HG02623 (cell line): ENCODE measurements around the gene MMAB.
"Not testable (repeated sequence)": the region's sequence is repeated elsewhere in the genome, so short reads cannot be mapped to it uniquely, and the experiment has no call there.

Source experiments
- ATAC-seq: cut with Tn5 transposase; IDR thresholded peaks from one replicate; pipeline ENCODE4 v1.9.1; 2021; ENCODE audit warnings: moderate library complexity; ENCODE audit not compliant: unreplicated experiment

The MMAB gene

DNA sequence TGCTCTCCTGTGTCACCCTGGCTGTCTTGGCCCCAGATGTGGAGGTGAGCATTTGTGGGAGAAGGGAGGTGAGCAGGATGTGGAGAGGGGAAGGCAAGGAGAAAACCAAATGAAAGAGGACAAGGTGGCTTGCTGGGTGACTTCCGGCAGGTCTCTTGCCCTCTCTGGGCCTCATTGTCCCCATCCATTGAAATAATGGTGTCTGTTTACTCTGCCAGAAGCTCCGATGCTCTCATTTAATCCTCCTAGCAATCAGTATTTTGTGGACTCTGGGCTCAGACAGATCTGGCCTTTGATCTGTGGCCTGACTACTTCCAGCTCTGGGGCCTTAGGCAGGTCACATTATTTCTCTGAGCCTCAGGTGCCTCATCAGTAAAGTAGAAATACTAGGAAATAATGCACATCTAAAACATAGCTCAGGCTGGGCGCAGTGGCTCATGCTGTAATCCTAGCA lies 30.9 kb upstream of the MMAB start:
- ATAC-seq = no peak

DNA sequence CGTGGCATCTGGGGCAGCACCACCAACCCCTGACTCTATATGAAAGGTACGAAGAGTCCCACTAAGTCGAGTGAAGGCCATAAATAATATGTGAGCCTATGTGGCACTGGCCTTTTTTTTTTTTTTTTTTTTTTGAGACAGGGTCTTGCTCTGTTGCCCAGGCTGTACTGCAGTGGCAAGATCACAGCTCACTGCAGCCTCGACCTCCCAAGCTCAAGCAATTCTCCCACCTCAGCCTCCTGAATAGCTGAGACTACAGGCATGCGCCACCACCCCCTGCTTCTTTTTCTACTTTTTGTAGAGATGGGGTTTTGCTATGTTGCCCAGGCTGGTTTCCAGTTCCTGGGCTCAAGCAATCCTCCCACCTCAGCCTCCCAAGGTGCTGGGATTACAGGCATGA lies 28.8 kb upstream of the MMAB start:
- not testable (repeated sequence) for ATAC-seq

DNA sequence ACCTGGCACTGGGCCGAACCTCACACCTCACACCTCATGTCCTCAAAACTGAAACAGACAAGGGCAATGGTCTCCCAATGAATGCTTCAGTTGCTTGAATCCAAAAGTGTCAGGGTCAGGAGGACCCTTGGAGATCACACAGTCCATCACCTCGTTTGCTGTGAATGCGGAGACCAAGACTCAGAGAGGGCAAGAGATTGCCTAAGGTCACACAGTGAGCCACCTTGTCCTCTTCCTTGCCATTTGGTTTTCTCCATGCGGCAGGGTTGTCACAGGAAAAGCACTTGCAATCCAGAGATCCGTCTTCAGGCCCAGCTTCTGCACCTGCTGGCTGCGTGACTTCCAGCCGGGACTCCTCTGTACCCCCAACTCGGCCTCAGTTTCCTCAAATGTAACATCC lies 28.3 kb upstream of the MMAB start:
- ATAC-seq = no peak

DNA sequence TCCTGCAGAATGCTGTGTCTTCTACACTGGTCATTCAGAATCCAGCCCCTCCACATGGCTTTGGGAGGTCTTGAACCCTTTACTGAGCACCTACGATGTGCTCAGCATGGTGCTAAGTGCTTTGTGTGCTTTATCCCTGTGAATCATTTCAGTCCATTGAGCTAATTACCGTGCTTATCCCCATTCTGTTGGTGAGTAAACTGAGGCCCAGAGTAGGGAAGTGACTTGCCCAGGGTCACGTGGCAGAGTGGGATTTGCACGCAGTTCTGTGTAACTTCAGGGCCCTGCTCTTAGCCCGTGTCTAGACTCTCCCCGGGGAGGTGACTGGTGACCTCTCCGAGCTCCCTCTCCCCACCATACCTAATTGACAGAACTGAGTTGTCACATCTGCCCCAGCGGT lies 27.7 kb upstream of the MMAB start:
- ATAC-seq = no peak

DNA sequence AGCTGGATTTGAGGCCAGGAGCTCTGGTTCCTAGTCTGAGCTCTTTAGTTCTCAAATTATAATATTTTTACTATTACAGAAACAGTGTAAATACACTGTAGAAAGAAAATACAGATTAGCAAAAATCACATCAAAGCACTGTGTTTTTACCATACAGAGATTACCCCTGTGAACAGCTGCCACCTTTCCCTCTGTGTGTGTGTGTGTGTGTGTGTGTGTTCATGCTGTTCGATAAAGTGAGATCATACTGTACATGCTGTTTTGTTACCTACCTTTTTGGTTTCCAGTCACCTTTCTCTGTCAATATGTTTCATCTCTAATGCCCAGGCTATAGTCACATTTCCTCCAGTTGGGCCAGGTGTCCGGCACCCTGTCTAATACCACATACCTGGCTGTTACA lies 27.2 kb upstream of the MMAB start:
- no peak for ATAC-seq

DNA sequence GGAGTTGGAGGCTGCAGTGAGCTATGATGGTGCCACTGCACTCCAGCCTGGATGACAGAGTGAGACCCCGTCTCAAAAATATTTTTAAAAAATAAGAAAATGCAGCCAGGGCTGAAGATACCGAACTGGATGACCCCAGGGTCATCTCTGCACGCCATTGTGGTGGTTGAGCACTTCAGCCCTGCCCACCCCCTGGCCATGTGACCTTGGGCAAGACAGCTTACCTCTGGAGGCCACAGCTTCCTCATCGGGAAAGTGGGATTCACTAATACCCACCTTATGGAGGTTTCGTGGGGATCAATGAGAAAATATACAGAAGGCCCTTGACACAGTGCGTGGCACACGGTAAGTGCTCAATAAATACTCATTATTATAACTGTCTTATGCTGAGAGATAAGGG lies 25.8 kb upstream of the MMAB start:
- ATAC-seq = no peak

DNA sequence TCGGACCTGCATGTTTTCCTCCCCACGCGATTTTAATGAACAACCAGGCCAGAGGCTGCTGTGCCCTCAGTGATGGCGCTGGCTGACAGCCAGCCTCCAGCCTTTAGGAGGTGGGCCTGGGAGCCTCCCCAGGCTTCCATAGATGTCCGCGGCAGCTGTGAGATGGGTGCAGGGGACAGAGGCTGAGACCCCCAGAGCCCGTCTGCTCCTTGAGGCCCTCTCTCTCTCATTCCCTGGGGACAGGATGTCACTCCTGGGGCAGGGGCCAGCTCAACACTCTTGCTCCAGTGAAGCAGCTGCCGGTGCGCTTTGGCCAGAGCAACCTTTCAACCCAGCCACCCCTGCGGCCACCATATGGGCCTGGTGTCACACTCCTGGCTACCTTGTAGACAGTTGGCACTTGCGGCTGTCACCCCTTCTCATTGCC lies 25.1 kb upstream of the MMAB start:
- no peak for ATAC-seq

DNA sequence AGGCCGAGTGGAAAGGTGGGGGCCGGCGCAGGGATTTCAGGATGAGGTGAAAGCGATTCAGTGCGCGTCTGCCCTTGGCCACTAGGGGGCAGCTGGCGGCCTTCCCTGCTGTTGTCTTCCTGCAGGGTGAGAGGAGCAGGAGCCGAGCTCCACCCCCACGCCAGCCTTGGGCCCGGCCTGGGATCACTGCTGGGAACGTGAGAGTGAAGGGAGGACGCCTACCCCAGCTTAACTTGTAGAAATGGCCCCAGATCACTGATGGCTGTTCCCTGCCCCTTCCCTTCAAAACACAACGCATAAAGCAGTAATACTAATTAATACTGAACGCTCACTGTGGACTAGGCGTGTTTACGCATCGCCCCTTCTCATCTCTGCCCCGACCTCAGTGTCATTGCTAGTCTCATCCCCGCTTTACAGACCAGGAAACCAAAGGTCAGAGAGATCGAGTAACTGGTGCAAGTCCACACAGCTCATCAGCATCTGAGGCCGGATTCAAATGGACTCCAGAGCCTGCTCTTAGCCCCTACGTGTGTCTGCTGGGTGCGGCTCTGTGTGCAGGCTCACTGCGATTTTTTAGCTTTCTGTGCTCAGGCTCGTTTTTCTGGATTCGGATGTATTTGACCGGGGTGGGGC lies 24.6 kb upstream of the MMAB start:
- no peak for ATAC-seq

DNA sequence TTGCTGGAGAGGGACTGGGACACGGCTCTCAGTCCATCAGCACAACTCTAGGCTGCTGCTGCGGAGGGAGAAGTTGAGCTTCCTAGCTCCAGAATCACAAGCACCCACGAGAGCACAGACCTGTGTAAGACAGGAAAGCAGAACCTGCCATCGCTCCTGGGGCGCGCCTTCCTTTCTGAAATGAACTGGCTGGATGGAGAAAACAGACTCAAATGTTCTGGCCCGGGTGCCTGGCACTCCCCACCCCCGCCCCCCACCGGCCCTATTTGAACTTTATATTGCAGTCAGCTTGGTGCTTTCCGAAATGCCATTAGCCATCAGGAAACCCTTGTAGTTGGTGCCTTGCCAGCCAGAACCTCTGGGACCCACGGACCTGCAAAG lies 24.1 kb upstream of the MMAB start:
- no peak for ATAC-seq

DNA sequence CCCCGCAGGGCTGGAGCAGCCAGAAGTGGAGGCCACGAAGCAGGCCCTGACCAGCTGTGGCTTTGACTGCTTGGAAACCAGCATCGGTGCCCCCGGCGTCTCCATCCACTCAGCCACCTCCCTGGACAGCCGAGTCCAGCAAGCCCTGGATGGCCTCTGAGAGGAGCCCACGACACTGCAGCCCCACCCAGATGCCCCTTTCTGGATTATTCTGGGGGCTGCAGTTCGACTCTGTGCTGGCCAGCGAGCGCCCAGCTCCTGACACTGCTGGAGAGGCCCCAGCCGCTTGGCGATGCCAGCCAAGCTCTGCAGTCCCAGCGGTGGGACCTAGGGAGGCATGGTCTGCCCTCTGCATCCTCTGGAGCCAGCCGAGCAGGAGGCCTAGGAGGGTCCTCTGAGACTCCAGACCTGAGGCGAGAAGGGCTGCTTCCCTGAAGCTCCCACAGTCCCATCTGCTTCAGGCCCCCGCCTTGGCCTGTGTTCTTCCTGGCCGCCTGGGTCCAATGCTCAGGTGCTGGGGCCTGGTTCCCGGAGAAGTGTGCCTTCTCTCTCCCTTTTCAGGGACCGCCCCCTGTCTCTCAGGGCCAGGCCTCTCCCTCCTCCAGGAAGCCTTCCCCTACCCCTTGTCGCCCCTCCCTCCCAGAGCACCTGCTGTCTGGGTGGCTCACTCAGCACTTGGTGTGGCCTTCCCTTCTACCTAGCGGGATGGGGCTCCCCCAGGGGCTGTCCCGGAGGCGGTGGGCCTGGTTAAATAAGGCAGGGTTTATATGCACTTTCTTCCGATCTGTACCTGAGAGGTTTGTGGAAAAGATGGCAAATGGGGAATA lies 23.3 kb upstream of the MMAB start:
- ATAC-seq = no peak

DNA sequence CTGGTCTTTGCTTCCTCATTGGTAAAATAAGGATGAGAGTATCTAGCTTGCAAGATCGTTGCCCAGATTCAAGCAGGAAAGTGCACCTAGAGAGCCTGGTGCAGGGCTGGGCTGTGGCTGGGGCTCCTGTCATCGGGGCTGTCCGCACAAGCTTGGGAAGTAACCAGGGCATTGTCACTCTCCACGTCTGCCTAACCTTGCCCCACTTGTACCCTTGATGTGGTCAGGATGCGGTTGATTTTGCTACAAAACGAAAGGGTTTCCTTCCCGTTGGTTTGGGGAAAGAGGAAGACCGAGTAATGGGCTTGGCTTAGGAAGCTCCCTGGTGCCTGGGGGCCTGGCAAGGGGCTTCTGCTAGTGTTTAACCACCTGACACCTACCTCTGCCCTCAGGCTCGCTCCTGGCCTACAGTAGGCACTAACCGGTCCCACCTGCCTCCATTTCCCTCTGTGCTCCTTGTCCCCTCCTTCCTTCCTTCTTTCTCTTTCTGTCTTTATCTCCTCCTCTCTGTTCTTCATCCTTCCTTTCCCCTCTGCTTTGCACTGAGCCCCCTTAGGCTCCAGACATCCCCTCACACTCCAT lies 22.1 kb upstream of the MMAB start:
- ATAC-seq = no peak

DNA sequence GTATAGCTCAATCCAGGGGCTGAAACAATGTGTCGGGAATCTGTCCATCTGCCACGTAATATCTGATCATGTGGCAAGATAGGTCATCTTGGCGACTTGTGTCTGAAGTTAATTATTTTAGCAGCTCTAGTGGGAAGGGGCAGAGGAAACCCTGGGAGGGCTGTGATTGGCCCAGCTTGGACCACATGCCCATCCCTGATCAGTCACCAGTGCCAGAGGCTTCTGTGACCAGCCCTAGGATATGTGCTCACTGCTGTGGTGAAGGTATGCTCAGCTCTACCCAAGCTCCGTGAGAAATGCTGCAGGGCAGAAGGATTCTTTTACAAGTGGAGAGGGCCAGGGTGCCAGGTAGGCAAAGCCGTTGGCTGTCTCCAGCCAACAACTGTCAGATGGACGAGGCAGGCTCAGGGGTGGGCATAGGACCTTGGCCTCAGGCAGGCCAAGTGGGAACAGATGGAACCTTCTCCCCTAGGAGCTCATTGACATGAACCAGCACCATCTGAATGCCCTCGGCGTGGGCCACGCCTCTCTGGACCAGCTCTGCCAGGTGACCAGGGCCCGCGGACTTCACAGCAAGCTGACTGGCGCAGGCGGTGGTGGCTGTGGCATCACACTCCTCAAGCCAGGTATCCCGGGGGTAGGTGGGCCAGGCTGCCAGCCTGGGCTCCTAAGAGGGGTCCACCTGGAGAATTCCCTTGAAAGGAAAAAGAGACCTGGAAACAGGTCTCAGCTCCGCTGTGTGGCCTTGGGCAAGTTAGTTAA lies 21.4 kb upstream of the MMAB start:
- ATAC-seq = no peak

DNA sequence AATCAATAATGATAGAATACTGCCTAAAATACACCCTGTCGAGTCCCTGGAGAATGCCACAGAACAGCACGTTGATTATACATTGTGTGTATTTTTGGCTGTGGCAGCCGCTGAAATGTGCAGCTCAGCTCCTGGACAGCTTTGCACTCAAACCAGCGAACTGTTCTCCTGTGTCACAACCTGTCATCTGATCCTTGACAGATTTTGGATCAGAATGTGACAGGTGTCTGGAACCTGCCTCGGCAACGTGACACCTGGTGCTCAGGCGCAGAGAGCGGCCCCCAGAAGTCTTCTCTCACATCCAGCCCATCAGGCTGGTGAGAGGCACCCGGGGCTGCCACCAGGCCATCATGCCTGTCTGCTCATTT lies 19.6 kb upstream of the MMAB start:
- ATAC-seq = no peak

DNA sequence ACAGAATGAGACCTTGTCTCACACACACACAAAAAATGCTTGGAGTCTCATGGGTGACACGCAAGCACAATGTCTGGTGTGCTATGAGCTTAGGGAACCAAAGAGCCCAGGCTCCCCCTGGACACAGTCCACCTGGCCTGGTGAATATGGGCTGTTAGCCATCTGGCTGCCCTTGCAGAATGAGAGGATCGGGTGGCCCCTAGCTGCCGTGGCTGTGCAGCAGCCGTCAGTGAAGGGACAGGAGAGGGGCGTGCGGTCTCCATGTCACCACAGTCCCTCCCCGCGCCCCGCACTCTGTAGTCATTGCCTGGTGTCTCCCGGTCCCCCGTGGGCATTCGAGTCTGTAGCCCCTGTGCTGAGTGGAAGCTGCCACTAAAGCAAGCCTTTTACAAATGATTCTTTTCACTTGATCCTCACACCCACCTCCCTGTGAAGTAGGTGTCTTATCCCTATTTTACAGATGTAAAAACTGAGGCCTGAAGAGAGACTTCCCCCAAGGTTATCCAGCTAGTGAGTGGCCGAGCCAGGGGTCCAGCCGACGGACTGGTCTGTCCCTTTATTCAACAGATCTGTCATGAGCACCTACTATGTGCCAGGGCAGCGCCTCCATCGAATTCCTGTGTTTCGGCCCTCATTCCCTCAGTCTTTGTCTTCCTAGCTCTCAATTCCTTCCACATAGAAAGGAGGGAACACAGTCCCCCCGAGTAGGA lies 19.0 kb upstream of the MMAB start:
- no peak for ATAC-seq

DNA sequence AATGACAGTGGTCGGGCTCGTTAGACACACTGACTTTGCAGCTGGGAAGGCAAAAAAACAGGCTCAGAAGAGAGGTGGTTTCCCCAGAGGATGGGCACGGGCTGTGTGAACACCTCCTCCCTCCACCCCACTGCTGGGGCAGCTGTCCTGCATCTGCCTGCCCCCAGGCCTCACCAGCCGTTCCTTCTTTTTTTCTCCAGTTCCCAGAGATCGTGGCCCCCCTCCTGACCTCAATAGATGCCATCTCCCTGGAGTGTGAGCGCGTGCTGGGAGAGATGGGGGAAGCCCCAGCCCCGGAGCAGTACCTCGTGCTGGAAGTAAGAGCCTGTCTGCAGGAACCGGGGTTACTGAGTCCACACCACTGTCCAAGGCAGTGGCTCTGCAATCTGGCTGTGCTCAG lies 17.7 kb upstream of the MMAB start:
- no peak for ATAC-seq

DNA sequence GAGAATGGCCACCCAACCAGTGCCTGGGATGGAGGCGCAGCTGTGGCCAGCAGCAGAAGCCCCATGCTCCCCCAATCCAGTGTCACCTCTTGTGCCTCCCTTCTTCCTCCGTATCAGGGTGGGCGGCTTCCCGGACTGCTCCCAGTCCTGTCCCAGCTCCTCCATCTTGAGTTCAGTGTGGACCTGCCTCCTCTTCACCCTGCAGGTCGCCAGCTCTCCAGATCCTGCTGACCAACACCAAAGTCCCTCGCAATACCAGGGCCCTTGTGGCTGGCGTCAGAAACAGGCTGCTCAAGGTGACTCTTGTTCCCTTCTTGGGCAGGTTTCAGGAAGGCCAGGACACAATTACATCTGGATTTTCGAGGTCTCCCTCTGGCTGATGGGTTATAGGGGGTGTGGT lies 17.3 kb upstream of the MMAB start:
- no peak for ATAC-seq

DNA sequence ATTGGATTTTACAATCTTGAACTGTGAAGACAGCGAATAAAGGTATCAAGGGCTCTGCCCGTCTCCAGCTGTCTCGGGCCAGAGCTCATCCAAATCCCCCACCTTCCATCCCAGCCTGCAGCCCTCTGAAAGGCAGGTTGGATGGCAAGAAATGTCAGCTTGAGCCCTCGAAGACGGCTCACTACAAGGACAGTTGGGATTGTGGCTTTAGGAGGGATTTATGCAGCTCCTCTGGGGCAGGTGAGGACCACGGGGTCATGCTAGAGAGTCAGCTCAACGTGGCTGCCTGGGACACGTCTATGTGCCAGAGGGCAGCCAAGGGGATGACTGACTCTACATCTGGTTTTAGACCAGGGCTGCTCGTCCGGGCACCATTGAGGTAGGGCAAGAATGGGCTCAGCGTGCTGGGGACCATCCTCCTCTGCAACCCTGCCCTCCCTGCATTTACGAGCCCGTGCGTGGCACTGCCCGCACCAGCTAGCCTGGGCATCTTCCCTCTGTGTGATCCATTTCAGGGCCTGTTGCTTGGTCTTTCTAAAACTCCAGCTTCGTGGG lies 16.5 kb upstream of the MMAB start:
- ATAC-seq = no peak

DNA sequence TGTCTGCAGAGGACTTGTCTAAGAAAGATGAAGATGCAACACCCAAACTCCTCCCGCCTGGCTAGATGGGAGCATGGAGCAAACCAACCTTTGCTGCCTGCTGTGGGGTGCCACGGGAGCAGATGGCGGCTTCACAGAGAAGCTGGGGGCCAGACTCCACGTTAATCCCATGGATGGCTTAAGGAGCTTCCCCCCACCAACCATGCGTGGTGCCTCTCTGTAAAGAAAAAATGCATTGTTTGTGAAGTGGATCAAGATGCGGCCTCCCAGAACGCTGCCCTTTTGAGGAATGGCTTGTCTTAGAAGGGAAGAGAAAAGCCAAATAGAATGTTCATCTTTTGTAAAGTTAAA lies 15.9 kb upstream of the MMAB start:
- ATAC-seq = no peak

DNA sequence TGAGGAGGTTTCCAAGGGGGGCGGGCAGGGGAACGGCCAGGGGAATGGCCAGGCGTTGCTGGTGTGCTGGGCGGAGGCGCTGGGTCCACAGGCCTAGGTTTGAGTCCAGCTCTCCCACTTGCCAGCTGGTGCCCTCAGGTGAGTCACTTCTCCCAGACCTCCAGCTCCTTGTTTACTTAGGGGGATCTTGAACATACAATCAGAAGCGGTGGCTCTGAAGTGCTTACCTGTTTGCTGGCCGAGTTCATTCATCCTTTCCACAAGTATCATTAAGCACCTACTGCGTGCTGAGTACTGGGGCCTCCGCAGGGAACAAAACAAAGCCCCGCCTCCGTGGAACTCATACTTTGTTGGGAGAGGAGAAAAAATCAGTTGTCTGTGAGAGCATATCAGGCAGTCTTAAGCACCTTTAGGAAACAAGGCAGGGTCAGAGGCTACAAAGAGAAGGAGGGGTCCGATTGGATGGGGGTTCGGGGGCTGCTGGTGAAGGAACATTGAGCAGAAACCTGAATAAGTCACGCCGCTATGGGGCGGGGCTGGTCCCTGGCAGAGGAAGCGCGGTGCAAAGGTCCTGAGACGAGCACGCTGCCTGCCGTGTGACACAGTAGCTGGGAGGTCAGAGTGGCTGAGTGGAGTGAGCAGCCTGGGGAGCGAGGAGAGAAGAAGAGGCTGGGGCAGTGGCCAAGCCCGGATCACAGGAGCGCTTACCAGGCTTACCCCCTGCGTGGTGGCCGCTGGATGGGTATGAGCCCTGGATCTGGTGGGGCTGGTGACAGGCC lies 15.3 kb upstream of the MMAB start:
- ATAC-seq = no peak

DNA sequence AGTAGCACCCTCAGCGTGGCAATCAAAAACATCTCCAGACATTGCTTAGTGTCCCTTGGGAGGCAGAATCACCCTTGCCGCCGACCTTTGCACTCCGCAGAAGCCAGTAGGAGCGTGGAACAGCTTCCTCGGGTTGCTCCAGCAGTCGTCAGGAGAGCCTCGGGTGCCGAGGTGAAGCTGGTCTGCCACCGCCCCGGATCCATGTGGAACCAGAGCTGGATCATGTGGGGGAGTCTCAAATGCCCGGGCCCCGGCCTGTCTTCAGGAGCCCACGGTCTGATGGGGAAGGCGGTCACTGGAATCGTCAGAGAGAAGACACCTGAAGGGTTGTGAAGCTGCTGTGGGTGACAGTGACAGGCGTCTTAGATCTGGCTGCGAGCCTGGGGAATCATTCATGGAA lies 14.6 kb upstream of the MMAB start:
- ATAC-seq = no peak
